Thyroid gland (tissue), 4 donors: ENCODE results near the gene CCDC183. TPM values are rescaled to one million over a fixed set of nuclear protein-coding genes. Genes with fewer than 3 reads are reported as not detected.
"Not testable (repeated sequence)": the region's sequence is repeated elsewhere in the genome, so short reads cannot be mapped to it uniquely, and the experiment has no call there.

Source experiments
- DNase-seq, 2 donors: peaks; one replicate each; pipeline ENCODE4 v3.0.0-alpha.2; 2019
- H3K27ac ChIP-seq, 3 donors: fragments of 200-600 bp; sonication (generic); 1 replicate in 2 of 3; 2 replicates in 1 of 3; pipeline ENCODE4 v1.5.1; 2016 to 2019; ENCODE audit warnings: mild to moderate bottlenecking in 1 of 3, moderate library complexity in 1 of 3
- H3K27me3 ChIP-seq: fragments of 200-600 bp; sonication (generic); one replicate; pipeline ENCODE4 v1.5.1; 2019
- H3K36me3 ChIP-seq, 2 donors: fragments of 200-600 bp; sonication (generic); one replicate each; pipeline ENCODE4 v1.5.1; 2016 to 2019
- H3K4me1 ChIP-seq, 2 donors: fragments of 200-600 bp; sonication (generic); one replicate each; pipeline ENCODE4 v1.5.1; 2017 to 2019
- H3K4me3 ChIP-seq, 3 donors: fragments of 200-600 bp; sonication (generic); replicated peaks in 1 of 3; 1 replicate in 2 of 3; 2 replicates in 1 of 3; pipeline ENCODE4 v1.5.1; 2016; ENCODE audit warnings: mild to moderate bottlenecking in 1 of 3
- H3K9me3 ChIP-seq: fragments of 200-600 bp; sonication (generic); one replicate; pipeline ENCODE4 v1.5.1; 2017
- CTCF ChIP-seq, 6 experiments: fragments of 200-600 bp in 3 of 6; fragments of 450-650 bp in 3 of 6; sonication (generic) in 3 of 6; IDR thresholded peaks; one replicate each; pipeline ENCODE4 v1.5.1; 2016 to 2019; ENCODE audit warnings: antibody characterized with exemption in 6 of 6, mild to moderate bottlenecking in 2 of 6, inconsistent platforms in 1 of 6, moderate library complexity in 1 of 6
- POLR2A ChIP-seq, 2 donors: fragments of 450-650 bp; IDR thresholded peaks; one replicate each; pipeline ENCODE4 v1.6.1; 2017; ENCODE audit warnings: antibody characterized with exemption in 2 of 2, mild to moderate bottlenecking in 2 of 2, moderate library complexity in 1 of 2
- WGBS, 2 donors: methylation state at CpG; one replicate each; pipeline ENCODE4 v1.1.5; 2017; 5-methylcytosine and 5-hydroxymethylcytosine counted together
- intact Hi-C: fragments of 100-400 bp; cut with DNase I; formaldehyde crosslinking; loops from one replicate; pipeline ENCODE4 v1.15.1; 2023
- total RNA-seq, 4 donors: library from RNA; depleted of rRNA; stranded (reverse); fragments of >200 nt; gene quantifications; one replicate each; pipeline ENCODE4 v1.2.3, GENCODE V29; 2016

CCDC183 gene
- total RNA-seq, 4 donors from 2014 or later = 1.3 to 4.6 (median 2.8) TPM

GRCh38 chr9:136840140-136840876 lies 44.2 kb downstream of the CCDC183 start:
- DNase-seq = no peak
- intact Hi-C loops = loop anchor here (10.0 kb wide), 1 partner anchor 194 kb away; the partner anchor contains the start of gene FUT7
- Histone ChIP-seq H3K27ac (no peak overlapping the region), H3K4me3 (no peak overlapping the region), H3K4me1 (peaks cover 33 to 37% of the 10 kb centered on the region in 2 donors), H3K27me3 (no peaks in the 10 kb centered on the region), H3K9me3 (no peaks in the 10 kb centered on the region), H3K36me3 (peaks cover 3 to 11% of the 10 kb centered on the region in 2 donors)
- WGBS, 2 donors = 74 to 75% methylated on average over 18 to 23 of the region's 32 CpGs
- TF ChIP-seq POLR2A (IDR thresholded peaks at IDR 0.05) = no peak
- TF ChIP-seq CTCF (IDR thresholded peaks at IDR 0.05) = no peak

GRCh38 chr9:136840877-136841645 lies 44.9 kb downstream of the CCDC183 start:
- no peak for TF ChIP-seq POLR2A (IDR thresholded peaks at IDR 0.05)
- peak in 1 of 6 experiments; percentile 12 for TF ChIP-seq CTCF (IDR thresholded peaks at IDR 0.05)
- intact Hi-C loops = loop anchor here (10.0 kb wide), 1 partner anchor 194 kb away; the partner anchor contains the start of gene FUT7
- H3K9me3 ChIP-seq = no peaks in the 10 kb centered on the region
- no peaks in the 10 kb centered on the region for H3K27me3 ChIP-seq
- WGBS, 2 donors = 61 to 68% methylated on average over 16 to 24 of the region's 28 CpGs
- no peak overlapping the region for H3K4me3 ChIP-seq
- peaks cover 33 to 42% of the 10 kb centered on the region in 2 donors for H3K4me1 ChIP-seq
- H3K36me3 ChIP-seq = peaks cover 3 to 11% of the 10 kb centered on the region in 2 donors
- DNase-seq = peak; percentile 83 to 88
- H3K27ac ChIP-seq = no peak overlapping the region

- Histone ChIP-seq H3K36me3 (peaks cover 3 to 11% of the 10 kb centered on the region in 2 donors), H3K4me1 (peaks cover 33 to 48% of the 10 kb centered on the region in 2 donors)
- H3K27me3 ChIP-seq, H3K9me3 ChIP-seq, H3K4me3 ChIP-seq, H3K27ac ChIP-seq: not testable (repeated sequence)
- DNase-seq = peak; percentile 40 to 48
- WGBS, 2 donors = 54 to 90% methylated on average over 5 to 14 of the region's 16 CpGs
- intact Hi-C loops = loop anchor here (10.0 kb wide), 1 partner anchor 193 kb away; the partner anchor contains the start of gene FUT7
Measured at GRCh38 chr9:136841646-136842379, 45.7 kb downstream of the CCDC183 start.

GRCh38 chr9:136842380-136842948 lies 46.3 kb downstream of the CCDC183 start, which contains the start of gene AJM1:
TSS of gene AJM1 (plus strand) at chr9:136842478. CDS start at chr9:136844415, 1,937 bp downstream.
- peak; percentile 75 to 80 for DNase-seq
- intact Hi-C loops = loop anchor here (10.0 kb wide), 1 partner anchor 192 kb away; the partner anchor contains the start of gene FUT7
- Histone ChIP-seq H3K4me3 (peak within 1 kb of the TSS in 1 of 3 donors; percentile 26), H3K4me1 (peaks cover 39 to 55% of the 10 kb centered on the region in 2 donors), H3K36me3 (peaks cover 3 to 11% of the 10 kb centered on the region in 2 donors)
- H3K9me3 ChIP-seq, H3K27me3 ChIP-seq, H3K27ac ChIP-seq: not testable (repeated sequence)
- TF ChIP-seq POLR2A (IDR thresholded peaks at IDR 0.05) (peak in 1 of 2 donors; percentile 24), CTCF (IDR thresholded peaks at IDR 0.05) (peak; percentile 68 to 92 (median 87))
- WGBS, 2 donors = no CpG with 5 or more reads among the region's 27 CpGs

GRCh38 chr9:136843159-136843800 lies 47.1 kb downstream of the CCDC183 start:
- H3K36me3 ChIP-seq = peaks cover 3 to 11% of the 10 kb centered on the region in 2 donors
- not testable (repeated sequence) for H3K9me3 ChIP-seq, H3K27me3 ChIP-seq, H3K27ac ChIP-seq, H3K4me3 ChIP-seq, DNase-seq
- WGBS, 2 donors = 7 to 26% methylated on average over 8 to 9 of the region's 21 CpGs
- intact Hi-C loops = loop anchor here (10.0 kb wide), 1 partner anchor 192 kb away; the partner anchor contains the start of gene FUT7
- peaks cover 40 to 56% of the 10 kb centered on the region in 2 donors for H3K4me1 ChIP-seq
